ENCODE data around the gene KCNK3. TPM values are rescaled to one million over a fixed set of nuclear protein-coding genes. Genes with fewer than 3 reads are reported as not detected.
A peak's percentile ranks its signal among the peaks of the same experiment; 100 is the strongest.

The KCNK3 gene
- polyA plus RNA-seq, 1 donor (not counting 4 experiments of a cell fraction or from before 2014, with no cell fraction given) = not detected

GRCh38 chr2:26696351-26696816, 3.9 kb downstream of the KCNK3 start:
- dilution Hi-C loops (cut with MboI; ENCODE audit: extremely low pct_ligation_motif_present, low sequenced_read_pairs) = no loop called here
- Histone ChIP-seq H3K9me1 (ENCODE audit: control insufficient read depth, extremely low read depth, insufficient read depth, low read length) (no peaks in the 10 kb centered on the region), H3K9me3 (ENCODE audit: control insufficient read depth, low read depth, low read length) (no peaks in the 10 kb centered on the region), H3K9ac (ENCODE audit: control insufficient read depth, extremely low read depth, insufficient read depth, low read length) (no peak overlapping the region), H2AFZ (ENCODE audit: control insufficient read depth, low read length) (no peak overlapping the region), H3K79me2 (ENCODE audit: control insufficient read depth, insufficient read depth, low read length) (no peaks in the 10 kb centered on the region), H3K4me2 (ENCODE audit: control insufficient read depth, extremely low read depth, insufficient read depth, low read depth, low read length) (peak overlapping the region; percentile 9), H3K4me3 (ENCODE audit: control insufficient read depth in 2 of 3, extremely low read depth in 1 of 3, insufficient read depth in 2 of 3, low read depth in 1 of 3, low read length in 3 of 3) (no peak overlapping the region), H3K27me3 (ENCODE audit: control insufficient read depth, extremely low read depth, insufficient read depth, low read length) (peaks cover 27% of the 10 kb centered on the region), H3K4me1 (ENCODE audit: control insufficient read depth, extremely low read depth, insufficient read depth, low read length) (peaks cover 20% of the 10 kb centered on the region), H4K20me1 (ENCODE audit: control insufficient read depth, extremely low read depth, insufficient read depth, low read length) (no peaks in the 10 kb centered on the region), H3K27ac (ENCODE audit: control insufficient read depth, insufficient read depth, low read length) (peak overlapping the region; percentile 27), H3K36me3 (ENCODE audit: control insufficient read depth in 2 of 2, extremely low read depth in 1 of 2, insufficient read depth in 2 of 2, low read length in 2 of 2) (no peaks in the 10 kb centered on the region)
- TF ChIP-seq CTCF (optimal IDR thresholded peaks at IDR 0.05 in 1 of 3, IDR thresholded peaks at IDR 0.05 in 1 of 3, conservative IDR thresholded peaks at IDR 0.05 in 1 of 3; ENCODE audit: extremely low read depth in 1 of 3, insufficient read depth in 2 of 3, low read length in 3 of 3) (no peak), EZH2 (IDR thresholded peaks at IDR 0.05; ENCODE audit: low read length) (no peak)
- FAIRE-seq (peak; percentile 100), DNase-seq (ENCODE audit: low read depth, low spot score) (peak; percentile 97)

- dilution Hi-C loops (cut with MboI; ENCODE audit: extremely low pct_ligation_motif_present, low sequenced_read_pairs) = no loop called here
- Histone ChIP-seq H3K79me2 (ENCODE audit: control insufficient read depth, insufficient read depth, low read length) (no peaks in the 10 kb centered on the region), H3K36me3 (ENCODE audit: control insufficient read depth in 2 of 2, extremely low read depth in 1 of 2, insufficient read depth in 2 of 2, low read length in 2 of 2) (no peaks in the 10 kb centered on the region), H3K4me3 (ENCODE audit: control insufficient read depth in 2 of 3, extremely low read depth in 1 of 3, insufficient read depth in 2 of 3, low read depth in 1 of 3, low read length in 3 of 3) (no peak overlapping the region), H4K20me1 (ENCODE audit: control insufficient read depth, extremely low read depth, insufficient read depth, low read length) (no peaks in the 10 kb centered on the region), H3K9ac (ENCODE audit: control insufficient read depth, extremely low read depth, insufficient read depth, low read length) (no peak overlapping the region), H3K9me3 (ENCODE audit: control insufficient read depth, low read depth, low read length) (no peaks in the 10 kb centered on the region), H3K9me1 (ENCODE audit: control insufficient read depth, extremely low read depth, insufficient read depth, low read length) (no peaks in the 10 kb centered on the region), H3K4me1 (ENCODE audit: control insufficient read depth, extremely low read depth, insufficient read depth, low read length) (peaks cover 20% of the 10 kb centered on the region), H3K27ac (ENCODE audit: control insufficient read depth, insufficient read depth, low read length) (no peak overlapping the region), H2AFZ (ENCODE audit: control insufficient read depth, low read length) (no peak overlapping the region), H3K4me2 (ENCODE audit: control insufficient read depth, extremely low read depth, insufficient read depth, low read depth, low read length) (no peak overlapping the region), H3K27me3 (ENCODE audit: control insufficient read depth, extremely low read depth, insufficient read depth, low read length) (peaks cover 17% of the 10 kb centered on the region)
- TF ChIP-seq EZH2 (IDR thresholded peaks at IDR 0.05; ENCODE audit: low read length) = no peak
- no peak for TF ChIP-seq CTCF (optimal IDR thresholded peaks at IDR 0.05 in 1 of 3, IDR thresholded peaks at IDR 0.05 in 1 of 3, conservative IDR thresholded peaks at IDR 0.05 in 1 of 3; ENCODE audit: extremely low read depth in 1 of 3, insufficient read depth in 2 of 3, low read length in 3 of 3)
- FAIRE-seq (no peak), DNase-seq (ENCODE audit: low read depth, low spot score) (no peak)
These were observed 4.9 kb downstream of the KCNK3 start for GRCh38 chr2:26697425-26697824.
